ENCODE data around the gene NOSTRIN. TPM values are rescaled to one million over a fixed set of nuclear protein-coding genes. Genes with fewer than 3 reads are reported as not detected.

Gene NOSTRIN
- total RNA-seq, 1 experiment from 2014 or later: 9.8 TPM

DNA sequence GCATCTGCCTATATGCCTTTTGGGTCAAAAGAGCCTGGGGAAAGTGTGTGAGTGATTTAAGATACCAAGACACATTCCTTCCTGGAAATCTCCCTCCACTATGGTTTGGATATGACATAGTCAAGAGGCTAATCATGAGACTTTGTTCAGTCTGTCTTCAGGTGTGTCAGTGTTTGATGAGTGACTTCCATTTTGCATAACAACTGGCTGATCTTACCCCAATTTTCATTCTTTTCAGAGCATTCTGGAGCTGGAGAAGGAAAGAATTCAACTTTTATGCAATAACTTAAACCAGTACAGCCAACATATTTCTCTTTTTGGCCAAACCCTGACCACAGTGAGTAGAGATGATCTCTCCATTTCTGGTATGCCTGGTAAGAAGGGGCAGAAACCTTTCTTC, 48.4 kb downstream of the NOSTRIN start:
- intact Hi-C loops (cut with micrococcal nuclease; ENCODE audit: unreplicated experiment): no loop called here
- Mint-ChIP-seq H3K27me3 (ENCODE audit: insufficient read depth, unreplicated experiment) (no peaks in the 10 kb centered on the region), H3K4me3 (ENCODE audit: unreplicated experiment) (no peak overlapping the region), H3K9me3 (ENCODE audit: unreplicated experiment) (no peaks in the 10 kb centered on the region), H3K36me3 (ENCODE audit: insufficient read depth, unreplicated experiment) (peaks cover 30% of the 10 kb centered on the region), H3K4me1 (ENCODE audit: low read depth, unreplicated experiment) (no peaks in the 10 kb centered on the region), H3K27ac (ENCODE audit: unreplicated experiment) (no peak overlapping the region)
- H3K36me3 ChIP-seq (ENCODE audit: control insufficient read depth, insufficient read depth, low read length): no peaks in the 10 kb centered on the region
- no peaks in the 10 kb centered on the region for H3K27me3 ChIP-seq (replicated peaks; ENCODE audit: control insufficient read depth, insufficient read depth, low read length)
- H3K9me3 ChIP-seq: no peaks in the 10 kb centered on the region
- TF ChIP-seq, protein P1, sequence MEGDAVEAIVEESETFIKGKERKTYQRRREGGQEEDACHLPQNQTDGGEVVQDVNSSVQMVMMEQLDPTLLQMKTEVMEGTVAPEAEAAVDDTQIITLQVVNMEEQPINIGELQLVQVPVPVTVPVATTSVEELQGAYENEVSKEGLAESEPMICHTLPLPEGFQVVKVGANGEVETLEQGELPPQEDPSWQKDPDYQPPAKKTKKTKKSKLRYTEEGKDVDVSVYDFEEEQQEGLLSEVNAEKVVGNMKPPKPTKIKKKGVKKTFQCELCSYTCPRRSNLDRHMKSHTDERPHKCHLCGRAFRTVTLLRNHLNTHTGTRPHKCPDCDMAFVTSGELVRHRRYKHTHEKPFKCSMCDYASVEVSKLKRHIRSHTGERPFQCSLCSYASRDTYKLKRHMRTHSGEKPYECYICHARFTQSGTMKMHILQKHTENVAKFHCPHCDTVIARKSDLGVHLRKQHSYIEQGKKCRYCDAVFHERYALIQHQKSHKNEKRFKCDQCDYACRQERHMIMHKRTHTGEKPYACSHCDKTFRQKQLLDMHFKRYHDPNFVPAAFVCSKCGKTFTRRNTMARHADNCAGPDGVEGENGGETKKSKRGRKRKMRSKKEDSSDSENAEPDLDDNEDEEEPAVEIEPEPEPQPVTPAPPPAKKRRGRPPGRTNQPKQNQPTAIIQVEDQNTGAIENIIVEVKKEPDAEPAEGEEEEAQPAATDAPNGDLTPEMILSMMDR (IDR thresholded peaks at IDR 0.05; ENCODE audit: insufficient read depth in 1 of 2, low read depth in 1 of 2, low read length in 1 of 2, severe bottlenecking in 1 of 2, unreplicated experiment in 1 of 2): no peak
- no peak for DNase-seq
- ChIA-PET CTCF (no interaction called here), POLR2A (no interaction called here)
- H3K4me3 ChIP-seq (ENCODE audit: low read depth, low read length): no peak overlapping the region
- no TSS peak for BruUV-seq (replicated peaks)
- no peaks in the 10 kb centered on the region for H3K4me1 ChIP-seq

DNA sequence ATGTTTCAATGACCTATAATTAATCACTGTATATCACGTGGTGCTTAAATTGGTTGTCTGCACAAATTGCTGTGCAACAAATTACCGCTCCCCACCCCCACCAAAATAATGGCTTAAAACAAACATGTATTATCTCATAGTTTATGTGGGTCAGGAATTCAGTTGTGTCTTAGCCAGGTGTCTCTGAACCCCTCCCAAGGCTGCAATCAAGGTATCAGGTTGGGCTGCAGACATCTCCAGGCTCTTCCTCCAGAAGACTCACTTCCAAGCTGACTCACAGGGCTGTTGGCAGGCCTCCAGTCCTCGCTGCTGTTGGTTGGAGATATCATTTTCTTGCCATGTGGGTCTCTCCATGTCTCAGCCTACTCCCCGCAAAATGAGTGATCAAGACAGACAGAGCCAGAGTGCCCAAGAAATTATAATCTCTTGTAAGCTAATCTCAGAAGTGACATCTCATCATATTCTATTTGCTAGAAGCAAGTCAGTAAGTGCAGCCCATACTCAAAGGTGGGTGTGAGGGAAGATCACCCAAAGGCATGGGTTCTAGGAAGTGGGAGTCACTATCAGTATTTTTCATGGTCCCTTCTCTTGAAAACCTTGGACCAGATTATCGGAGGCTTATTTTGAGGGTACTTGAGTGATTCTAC, 49.4 kb downstream of the NOSTRIN start:
- no TSS peak for BruUV-seq (replicated peaks)

DNA sequence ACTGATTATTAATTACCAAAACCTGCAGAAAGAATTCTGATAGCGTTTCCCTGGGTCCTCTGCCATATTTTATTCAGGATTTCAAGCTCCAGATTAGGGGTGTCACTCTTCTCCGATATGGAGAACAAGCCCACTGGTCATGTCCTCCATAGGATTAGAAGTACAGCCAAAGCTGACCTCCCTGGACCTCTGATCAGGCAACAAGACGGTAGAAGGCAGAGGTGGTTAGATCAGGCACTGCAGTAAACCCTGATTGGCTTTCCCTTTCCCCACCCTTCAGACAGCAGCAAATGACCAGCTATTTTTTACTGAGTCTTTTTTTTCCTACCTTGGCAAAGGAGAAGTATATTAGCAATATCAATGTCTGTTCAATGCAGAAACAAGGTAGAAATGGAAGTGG, 50.0 kb downstream of the NOSTRIN start:
- intact Hi-C loops (cut with micrococcal nuclease; ENCODE audit: unreplicated experiment): no loop called here
- no peak overlapping the region for H3K4me3 Mint-ChIP-seq (ENCODE audit: unreplicated experiment)
- H3K27ac Mint-ChIP-seq (ENCODE audit: unreplicated experiment): no peak overlapping the region
- H3K4me1 Mint-ChIP-seq (ENCODE audit: low read depth, unreplicated experiment): peaks cover 11% of the 10 kb centered on the region
- no peaks in the 10 kb centered on the region for H3K27me3 Mint-ChIP-seq (ENCODE audit: insufficient read depth, unreplicated experiment)
- DNase-seq: no peak
- no TSS peak for BruUV-seq (replicated peaks)
- Histone ChIP-seq H3K4me1 (no peaks in the 10 kb centered on the region), H3K9me3 (no peaks in the 10 kb centered on the region), H3K36me3 (ENCODE audit: control insufficient read depth, insufficient read depth, low read length) (no peaks in the 10 kb centered on the region), H3K27me3 (replicated peaks; ENCODE audit: control insufficient read depth, insufficient read depth, low read length) (no peaks in the 10 kb centered on the region), H3K4me3 (ENCODE audit: low read depth, low read length) (no peak overlapping the region)
- H3K36me3 Mint-ChIP-seq (ENCODE audit: insufficient read depth, unreplicated experiment): peaks cover 27% of the 10 kb centered on the region
- CTCF ChIA-PET: no interaction called here
- POLR2A ChIA-PET: no interaction called here
- TF ChIP-seq, protein P1 (IDR thresholded peaks at IDR 0.05; ENCODE audit: insufficient read depth in 1 of 2, low read depth in 1 of 2, low read length in 1 of 2, severe bottlenecking in 1 of 2, unreplicated experiment in 1 of 2): no peak
- no peaks in the 10 kb centered on the region for H3K9me3 Mint-ChIP-seq (ENCODE audit: unreplicated experiment)

More for the DNA sequence above, 49.4 kb downstream of the NOSTRIN start:
- no peak overlapping the region for H3K4me3 ChIP-seq (ENCODE audit: low read depth, low read length)
- intact Hi-C loops (cut with micrococcal nuclease; ENCODE audit: unreplicated experiment): no loop called here
- no peaks in the 10 kb centered on the region for H3K9me3 Mint-ChIP-seq (ENCODE audit: unreplicated experiment)
- H3K4me3 Mint-ChIP-seq (ENCODE audit: unreplicated experiment): no peak overlapping the region
- POLR2A ChIA-PET: no interaction called here
- H3K4me1 ChIP-seq: no peaks in the 10 kb centered on the region
- DNase-seq: no peak
- TF ChIP-seq, protein P1 (IDR thresholded peaks at IDR 0.05; ENCODE audit: insufficient read depth in 1 of 2, low read depth in 1 of 2, low read length in 1 of 2, severe bottlenecking in 1 of 2, unreplicated experiment in 1 of 2): no peak
- H3K4me1 Mint-ChIP-seq (ENCODE audit: low read depth, unreplicated experiment): peaks cover 4% of the 10 kb centered on the region
- no peaks in the 10 kb centered on the region for H3K36me3 ChIP-seq (ENCODE audit: control insufficient read depth, insufficient read depth, low read length)
- no peaks in the 10 kb centered on the region for H3K9me3 ChIP-seq
- H3K36me3 Mint-ChIP-seq (ENCODE audit: insufficient read depth, unreplicated experiment): peaks cover 27% of the 10 kb centered on the region
- H3K27ac Mint-ChIP-seq (ENCODE audit: unreplicated experiment): no peak overlapping the region
- CTCF ChIA-PET: no interaction called here
- no peaks in the 10 kb centered on the region for H3K27me3 Mint-ChIP-seq (ENCODE audit: insufficient read depth, unreplicated experiment)
- no peaks in the 10 kb centered on the region for H3K27me3 ChIP-seq (replicated peaks; ENCODE audit: control insufficient read depth, insufficient read depth, low read length)
